Cardiac fibroblast (primary cell): Measurements from ENCODE around the gene CYP2J2.
"Not testable (repeated sequence)": the region's sequence is repeated elsewhere in the genome, so short reads cannot be mapped to it uniquely, and the experiment has no call there.

ENCODE experiments used
- DNase-seq, 2 donors: peaks; one replicate each; pipeline versions ENCODE4 v3.0.0 to v3.0.0-alpha.2; 2010; ENCODE audit warnings: low read depth in 2 of 2
- H3K4me3 ChIP-seq, 2 donors: replicated peaks in 1 of 2; 1 replicate in 1 of 2; 2 replicates in 1 of 2; pipeline ENCODE4 v1.5.1; 2011; ENCODE audit warnings: low read depth in 2 of 2, low read length in 2 of 2, mild to moderate bottlenecking in 2 of 2, moderate library complexity in 1 of 2
- CTCF ChIP-seq: IDR thresholded peaks from one replicate; pipeline ENCODE4 v1.5.1; 2011; ENCODE audit warnings: low read depth, mild to moderate bottlenecking, low read length, inconsistent platforms

The CYP2J2 gene

GRCh38 chr1:59919746-59920145, 6.8 kb downstream of the CYP2J2 start:
- TF ChIP-seq CTCF, result no peak
- no peak overlapping the region for H3K4me3 ChIP-seq
- no peak for DNase-seq

- no peak for DNase-seq
- TF ChIP-seq CTCF, result no peak
- no peak overlapping the region for H3K4me3 ChIP-seq
Measured at GRCh38 chr1:59917785-59918180, 8.8 kb downstream of the CYP2J2 start.

GRCh38 chr1:59917026-59917784, 9.4 kb downstream of the CYP2J2 start:
- no peak for TF ChIP-seq CTCF
- DNase-seq, result no peak

GRCh38 chr1:59915516-59915915, 11.1 kb downstream of the CYP2J2 start:
- TF ChIP-seq CTCF, result no peak
- no peak overlapping the region for H3K4me3 ChIP-seq
- DNase-seq, result no peak

More at GRCh38 chr1:59917026-59917784, 9.4 kb downstream of the CYP2J2 start:
- H3K4me3 ChIP-seq, result no peak overlapping the region

GRCh38 chr1:59914791-59915286, 11.7 kb downstream of the CYP2J2 start:
- H3K4me3 ChIP-seq, DNase-seq: not testable (repeated sequence)

- DNase-seq, result no peak
- no peak for TF ChIP-seq CTCF
- no peak overlapping the region for H3K4me3 ChIP-seq
Measured at GRCh38 chr1:59908682-59909081, 17.9 kb downstream of the CYP2J2 start.

GRCh38 chr1:59908084-59908483, 18.5 kb downstream of the CYP2J2 start:
- no peak for TF ChIP-seq CTCF
- DNase-seq, result no peak
- no peak overlapping the region for H3K4me3 ChIP-seq
